T1000 (cell line): ENCODE results near the gene CMC2.

Experiments used
- DNase-seq: peaks from one replicate; lab custom pipeline; 2025; ENCODE audit warnings: mixed read lengths; lab: John Stamatoyannopoulos, UW

CMC2 gene

GRCh38 chr16:81001330-81001729 lies 5.4 kb downstream of the CMC2 start:
- no peak for DNase-seq

GRCh38 chr16:81000873-81001272 lies 5.8 kb downstream of the CMC2 start:
- DNase-seq = no peak

GRCh38 chr16:80997964-80998620 lies 8.6 kb downstream of the CMC2 start:
- DNase-seq = no peak

- no peak for DNase-seq
Observed at GRCh38 chr16:80997139-80997798, 9.4 kb downstream of the CMC2 start.

GRCh38 chr16:80996688-80997138 lies 10.0 kb downstream of the CMC2 start:
- no peak for DNase-seq

DNA sequence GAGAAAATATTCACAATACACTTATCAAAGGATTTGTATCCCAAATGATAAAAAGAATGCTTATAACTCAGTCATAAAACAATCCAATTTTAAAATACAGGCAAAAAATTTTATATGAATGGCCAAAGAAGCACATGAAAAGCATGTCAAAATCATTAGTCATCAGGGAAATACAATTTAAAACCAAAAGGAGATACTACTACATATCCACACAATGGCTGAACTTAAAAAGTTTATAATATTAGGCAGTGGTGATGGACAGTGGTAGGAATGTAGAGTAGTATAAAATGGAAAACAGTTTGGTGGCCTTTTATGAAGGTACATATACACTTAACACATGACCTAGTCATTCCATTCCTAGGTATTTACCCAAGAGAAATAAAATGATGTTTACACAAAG lies 12.2 kb downstream of the CMC2 start:
- no peak for DNase-seq

GRCh38 chr16:80993834-80994233 lies 12.9 kb downstream of the CMC2 start:
- DNase-seq = no peak

DNA sequence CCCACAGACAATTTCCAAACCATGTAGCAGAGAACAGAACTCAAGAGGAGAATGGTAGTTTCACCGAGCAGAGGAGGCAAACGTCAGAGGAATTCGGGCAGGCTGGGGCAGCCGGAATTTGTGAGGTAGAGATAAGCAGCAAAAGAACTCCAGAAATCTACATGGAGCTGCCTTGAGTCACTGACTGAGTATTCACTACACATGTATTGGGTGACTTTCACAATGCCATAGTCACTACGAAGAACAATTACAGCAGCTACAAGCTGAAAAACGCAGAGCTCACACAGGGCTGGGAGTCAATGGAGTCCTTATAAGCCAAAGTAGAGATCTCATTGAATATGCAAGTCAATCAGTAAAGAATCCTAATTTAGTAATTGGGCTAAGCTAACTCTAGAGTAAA lies 13.4 kb downstream of the CMC2 start:
- peak; percentile 11 for DNase-seq

DNA sequence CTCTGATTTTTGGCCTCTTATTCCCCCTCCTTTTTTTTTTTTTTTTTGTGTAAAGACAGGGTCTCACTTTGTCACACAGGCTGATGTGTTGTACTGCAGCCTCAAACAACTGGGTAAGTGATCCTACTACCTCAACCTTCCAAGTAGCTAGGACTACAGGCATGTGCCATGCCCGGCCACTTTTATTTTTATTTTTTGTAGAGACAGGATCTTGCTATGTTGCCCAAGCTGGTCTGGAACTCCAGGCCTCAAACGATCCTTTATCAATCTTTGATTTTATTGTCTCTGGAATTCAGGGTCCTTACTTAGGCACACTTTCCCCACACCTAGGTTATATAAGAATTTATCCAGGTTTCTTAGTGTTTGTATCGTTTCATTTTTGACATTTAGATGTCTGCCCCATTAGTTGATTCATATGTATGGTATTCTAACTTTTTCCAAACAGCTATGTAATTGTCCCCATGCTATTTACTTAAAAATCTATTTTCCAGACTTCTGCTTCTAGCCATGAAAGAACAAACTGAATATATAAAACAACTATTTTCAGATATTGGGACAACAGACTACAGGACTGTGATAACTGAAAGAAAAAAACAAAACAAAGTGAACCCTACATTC lies 13.9 kb downstream of the CMC2 start:
- DNase-seq = no peak

GRCh38 chr16:80991792-80992430 lies 14.8 kb downstream of the CMC2 start:
- no peak for DNase-seq

DNA sequence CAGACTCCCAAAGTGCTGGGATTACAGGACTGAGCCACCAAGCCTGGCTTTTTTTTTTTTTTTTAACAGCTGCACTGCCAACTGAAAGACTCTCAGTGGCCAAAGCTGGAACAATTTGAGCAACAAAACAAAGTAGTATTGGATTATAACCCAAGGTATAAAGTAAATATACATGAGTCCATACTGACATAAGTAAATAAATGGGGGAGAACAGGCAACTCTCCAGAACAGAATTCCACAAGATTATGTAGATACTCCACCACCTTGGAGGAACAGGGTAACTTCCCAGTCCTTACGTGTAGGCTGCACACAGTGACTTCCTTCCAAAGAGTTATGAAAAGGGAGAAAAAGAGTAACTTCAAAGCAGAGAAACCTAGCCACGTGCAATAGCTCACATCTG lies 15.7 kb downstream of the CMC2 start:
- no peak for DNase-seq

GRCh38 chr16:80990577-80990976 lies 16.1 kb downstream of the CMC2 start:
- no peak for DNase-seq

- no peak for DNase-seq
Observed at GRCh38 chr16:80989801-80990200, 16.9 kb downstream of the CMC2 start.

DNA sequence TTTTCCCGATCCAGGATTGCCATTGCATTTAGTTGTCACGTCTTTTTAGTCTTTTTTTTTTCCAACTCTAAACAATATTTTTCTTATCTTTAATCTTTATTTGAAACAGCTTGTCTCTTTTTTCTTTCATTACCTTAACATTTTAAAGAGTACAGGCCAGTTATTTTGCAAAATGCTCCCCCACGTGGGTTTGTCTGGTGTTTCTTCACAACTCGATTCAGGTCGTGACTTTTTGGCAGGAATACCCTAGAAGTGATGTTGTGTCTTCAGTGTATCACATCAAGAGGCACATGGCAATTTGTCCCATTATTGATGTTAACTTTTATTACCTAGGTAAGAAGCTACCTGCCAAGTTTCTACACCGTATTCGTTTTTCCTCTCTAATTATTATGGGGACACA lies 17.9 kb downstream of the CMC2 start:
- no peak for DNase-seq

DNA sequence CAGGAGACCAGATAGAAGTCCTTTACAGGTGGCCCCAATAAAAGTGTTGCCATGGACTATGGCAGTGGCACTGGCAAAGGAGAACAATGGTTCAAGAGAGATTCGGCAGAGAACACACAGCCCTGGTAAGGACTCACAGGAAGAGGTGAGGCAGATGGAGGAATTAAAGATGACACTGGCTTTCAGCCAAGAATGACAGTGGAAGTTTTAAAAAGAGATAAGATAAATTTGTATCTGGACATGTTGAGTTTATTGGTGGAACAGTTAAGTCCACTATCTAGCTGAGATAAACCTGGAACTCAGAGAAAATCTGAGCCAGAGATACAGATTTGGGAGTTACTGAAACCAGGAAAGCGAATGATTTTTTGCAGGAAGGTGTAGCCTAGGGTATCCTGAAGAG lies 20.1 kb downstream of the CMC2 start:
- DNase-seq = no peak

- no peak for DNase-seq
Observed at GRCh38 chr16:80985611-80986010, 21.1 kb downstream of the CMC2 start.

DNA sequence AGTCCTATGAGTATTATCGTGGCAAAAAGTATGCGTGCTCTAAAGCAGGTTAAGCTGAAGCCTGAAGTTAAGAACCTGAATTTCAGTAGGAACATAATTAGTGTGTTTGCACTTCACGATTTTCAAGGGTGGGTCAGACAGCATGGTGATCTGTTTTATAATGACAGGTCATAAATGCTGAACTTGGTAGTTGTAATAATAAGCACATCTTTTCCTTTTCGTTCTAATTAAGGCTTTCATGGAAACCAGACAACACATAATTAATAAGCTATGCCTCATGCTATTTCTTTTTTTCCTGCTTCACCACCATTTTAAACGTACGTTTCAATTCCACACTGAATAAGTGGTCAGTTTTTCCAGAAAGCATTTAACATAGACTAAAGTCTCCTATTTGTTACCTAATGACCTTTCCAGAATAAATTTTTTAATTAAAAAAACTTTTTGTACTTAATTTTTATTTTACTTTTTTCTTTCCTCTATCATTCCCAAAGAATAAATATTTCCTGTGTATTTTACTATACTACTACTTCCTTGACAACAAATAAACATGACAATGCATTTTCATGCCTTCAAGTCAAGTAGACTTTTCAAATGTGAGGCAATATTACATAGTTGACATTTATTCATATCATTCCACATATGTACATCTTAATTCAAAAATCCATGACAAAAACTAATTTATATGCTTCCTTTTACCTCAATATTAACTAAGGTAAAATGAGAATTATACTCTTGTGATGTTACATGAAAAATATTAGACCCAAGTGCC lies 22.4 kb downstream of the CMC2 start:
- DNase-seq = no peak

DNA sequence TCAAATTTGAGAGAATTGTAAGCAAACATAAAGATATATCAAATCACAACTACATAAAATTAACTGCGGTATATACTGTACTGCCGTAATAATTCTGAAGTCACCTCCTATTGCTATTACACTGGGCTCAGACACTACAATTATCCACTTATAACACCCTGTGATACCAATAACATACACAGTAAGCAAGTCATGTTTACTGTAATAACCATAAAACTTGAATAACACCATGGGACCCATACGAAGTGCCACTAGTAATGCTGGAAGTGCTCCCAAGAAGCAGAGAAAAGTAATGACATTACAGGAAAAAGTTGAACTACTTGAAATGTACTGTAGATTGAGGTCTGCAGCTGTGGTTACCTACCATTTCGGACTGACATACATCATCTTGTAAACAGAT lies 24.0 kb downstream of the CMC2 start:
- no peak for DNase-seq

- no peak for DNase-seq
Observed at GRCh38 chr16:80981103-80981502, 25.6 kb downstream of the CMC2 start.

DNA sequence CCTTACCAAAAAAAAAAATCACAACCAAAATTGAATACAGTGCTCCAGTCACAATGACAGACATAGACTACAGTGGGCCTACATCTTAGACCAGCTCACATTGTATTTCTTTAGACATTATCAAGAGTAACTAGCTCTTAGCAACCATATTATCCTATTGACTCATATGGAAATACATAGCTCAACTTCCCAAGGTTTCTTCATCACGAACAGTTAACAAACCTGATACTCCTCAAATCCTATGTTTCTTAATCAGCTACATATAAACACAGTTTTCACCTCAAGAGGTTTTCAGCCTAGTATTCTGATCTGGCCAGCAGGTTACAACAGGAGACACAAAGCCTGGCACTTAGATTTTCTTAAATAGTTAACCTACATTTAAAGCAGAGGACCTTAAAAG lies 29.7 kb downstream of the CMC2 start:
- no peak for DNase-seq

DNA sequence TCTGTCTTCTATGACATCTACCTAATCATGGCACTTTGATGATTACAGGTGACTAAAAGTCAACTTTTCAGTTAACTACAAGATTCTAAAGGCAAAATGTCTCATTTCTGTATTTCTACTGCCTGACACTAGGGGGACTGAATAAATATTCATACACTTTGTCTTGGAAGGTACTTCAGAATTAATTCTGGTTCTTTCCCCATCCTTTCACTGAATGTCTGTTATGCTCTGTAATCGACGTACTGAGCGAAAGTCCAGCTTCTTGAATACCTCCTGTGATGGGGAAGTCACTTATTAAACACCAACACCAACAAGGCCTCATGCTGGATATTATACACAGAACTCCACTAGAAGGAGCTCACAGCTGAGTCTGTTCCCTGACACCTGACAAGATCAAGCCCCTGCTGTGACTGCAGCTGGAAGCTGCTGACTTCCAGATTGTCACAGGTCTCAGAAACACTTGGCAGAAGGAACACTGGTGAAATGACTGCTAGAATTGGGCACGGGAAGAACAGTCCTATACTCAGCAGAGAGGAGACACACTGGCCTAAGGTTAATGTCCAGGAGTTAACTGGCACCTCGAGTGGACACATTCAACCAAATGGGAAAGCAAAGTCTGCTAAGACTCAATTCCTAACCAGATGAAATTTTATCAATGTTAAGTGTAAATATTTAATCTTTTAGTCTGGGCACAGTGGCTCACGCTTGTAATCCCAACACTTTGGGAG lies 31.9 kb downstream of the CMC2 start:
- no peak for DNase-seq

DNA sequence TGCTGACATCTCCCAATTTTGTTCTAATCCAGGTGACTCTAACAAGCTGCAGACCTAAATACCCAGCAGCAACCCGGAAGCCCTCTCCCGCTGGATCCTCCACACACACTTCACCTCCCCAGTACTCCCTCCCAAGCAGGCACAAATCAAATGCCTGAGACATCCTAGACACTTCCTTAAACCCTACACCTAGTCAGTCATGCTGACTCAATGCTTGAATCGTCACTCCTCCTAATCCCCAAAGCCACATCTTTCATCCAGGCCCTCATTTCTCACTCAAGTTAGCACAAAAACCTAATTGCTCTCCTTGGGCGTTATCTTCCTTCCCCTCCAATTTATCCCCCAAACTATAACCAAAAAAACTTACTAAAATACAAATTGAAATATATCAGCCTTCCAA lies 32.7 kb downstream of the CMC2 start:
- no peak for DNase-seq
